ENCODE results near the gene FASTKD3. TPM values are rescaled to one million over a fixed set of nuclear protein-coding genes. Genes with fewer than 3 reads are reported as not detected.

FASTKD3 gene
- total RNA-seq, 2 experiments from 2014 or later, result 12.5 to 13.4 TPM

Other genes starting within 250 kb of the FASTKD3 start
- gene CFAP90, start 17.9 kb downstream of the FASTKD3 start, total RNA-seq, result not detected
- 10 to 100 TPM; 58.4 to 65.3 TPM for gene MTRR, start 117 bp upstream of the FASTKD3 start, total RNA-seq

All from activated CD4-positive, alpha-beta memory T cell treated with anti-CD3 and anti-CD28 coated beads, Interleukin-2, amount 10 ng/mL, durations not matched to agents 7 days and 5 days (primary cell).